ENCODE results near the gene DPP6. TPM values are rescaled to one million over a fixed set of nuclear protein-coding genes. Genes with fewer than 3 reads are reported as not detected.

DPP6 gene
- total RNA-seq, 1 experiment from 2014 or later, result not detected

- Histone ChIP-seq H3K27me3 (peaks cover 24% of the 10 kb centered on the region), H3K36me3 (no peaks in the 10 kb centered on the region), H3K9me3 (replicated peaks) (no peaks in the 10 kb centered on the region), H3K4me3 (no peak overlapping the region), H3K4me1 (no peaks in the 10 kb centered on the region), H3K27ac (no peak overlapping the region)
- DNase-seq, result no peak
Observed at GRCh38 chr7:154302380-154302779, 250.2 kb downstream of the DPP6 start.

DNA sequence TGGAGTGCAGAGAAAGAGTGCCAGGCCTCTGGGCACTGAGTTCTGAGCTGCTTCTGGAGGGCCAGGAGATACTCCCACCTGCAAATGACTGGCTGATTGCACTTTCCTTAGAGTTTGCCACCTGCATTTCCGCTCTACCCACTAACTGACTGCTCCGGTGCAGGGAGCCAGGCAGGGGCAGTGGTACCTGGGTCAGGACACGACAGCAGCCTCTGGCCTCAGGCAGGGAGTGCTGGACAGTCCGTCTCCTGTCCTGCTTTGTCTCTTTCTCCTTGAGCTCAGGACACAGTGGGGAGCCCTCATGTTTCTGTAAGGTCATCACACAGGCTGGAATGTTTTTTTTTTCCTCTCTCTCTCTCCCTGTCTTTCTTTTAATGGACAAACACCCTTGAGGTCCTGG, 252.0 kb downstream of the DPP6 start:
- Histone ChIP-seq H3K27me3 (peaks cover 33% of the 10 kb centered on the region), H3K9me3 (replicated peaks) (no peaks in the 10 kb centered on the region), H3K36me3 (no peaks in the 10 kb centered on the region), H3K4me3 (no peak overlapping the region), H3K4me1 (no peaks in the 10 kb centered on the region), H3K27ac (no peak overlapping the region)
- DNase-seq, result no peak

DNA sequence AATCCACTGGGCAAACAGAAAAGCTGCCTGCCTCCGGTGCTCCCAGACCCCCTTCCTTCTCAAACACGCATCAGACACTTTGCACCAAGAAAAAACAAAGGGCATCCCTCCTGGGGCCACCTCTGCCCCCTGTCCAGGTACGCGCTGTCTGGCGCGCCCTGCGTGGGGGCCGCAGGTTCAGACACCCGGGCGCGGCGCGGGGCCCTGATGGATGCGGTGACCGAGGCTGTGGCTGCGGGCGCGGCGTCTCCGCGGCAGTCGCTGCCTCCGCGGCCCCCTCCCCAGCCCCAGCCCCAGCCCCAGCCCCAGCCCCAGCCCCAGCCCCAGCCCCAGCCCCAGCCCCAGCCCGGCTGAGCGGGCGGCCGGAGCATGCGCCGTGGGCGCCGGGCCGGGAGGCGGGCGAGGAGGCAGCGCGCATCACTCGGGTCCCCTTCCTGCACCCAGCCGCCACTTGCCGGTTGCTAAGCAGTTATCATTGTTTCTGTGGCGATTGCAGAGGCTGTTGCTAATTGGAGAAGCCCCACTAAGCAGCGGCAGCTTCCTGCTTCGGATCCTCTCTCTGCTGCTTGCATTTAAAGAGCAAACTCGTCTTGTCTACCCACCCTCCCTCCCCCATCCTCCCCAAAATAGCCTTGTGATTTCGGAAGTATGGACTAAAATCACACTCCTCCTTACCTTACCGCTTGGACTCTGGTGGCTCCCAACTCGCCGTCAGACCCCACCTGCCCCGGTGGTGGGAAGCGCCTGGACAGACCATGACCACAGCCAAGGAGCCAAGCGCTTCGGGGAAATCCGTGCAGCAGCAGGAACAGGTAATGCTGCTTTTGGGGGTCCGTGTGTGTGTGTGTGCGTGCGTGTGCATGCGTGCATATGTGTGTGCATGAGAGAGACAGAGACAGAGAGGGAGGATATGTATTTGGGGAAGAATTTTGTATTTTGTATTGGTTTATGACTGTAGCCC, 252.8 kb downstream of the DPP6 start:
- Histone ChIP-seq H3K36me3 (no peaks in the 10 kb centered on the region), H3K27me3 (peaks cover 30% of the 10 kb centered on the region), H3K4me3 (no peak overlapping the region), H3K4me1 (no peaks in the 10 kb centered on the region), H3K9me3 (replicated peaks) (no peaks in the 10 kb centered on the region), H3K27ac (no peak overlapping the region)
- no peak for DNase-seq

GRCh38 chr7:154306036-154306435, 253.8 kb downstream of the DPP6 start:
- H3K36me3 ChIP-seq, result no peaks in the 10 kb centered on the region

DNA sequence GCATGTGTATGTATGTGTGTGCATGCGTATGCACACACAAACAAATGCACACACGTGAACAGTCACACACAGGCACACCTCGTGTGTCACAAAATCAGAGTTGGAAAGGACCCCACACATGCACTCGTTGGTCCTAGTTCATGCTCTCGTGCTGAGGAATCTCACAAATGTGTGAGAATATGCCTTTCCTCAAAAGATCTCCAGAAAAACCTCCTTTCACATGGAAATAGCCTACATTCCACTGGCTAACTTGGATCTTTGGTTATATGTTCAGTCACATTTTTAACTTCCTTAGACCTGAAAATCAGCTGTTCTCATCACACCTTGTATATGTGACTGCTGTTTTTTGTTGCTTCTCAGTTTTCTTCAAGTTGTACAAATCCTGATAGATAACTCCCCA, 256.7 kb downstream of the DPP6 start:
- H3K27ac ChIP-seq, result no peak overlapping the region
- H3K36me3 ChIP-seq, result no peaks in the 10 kb centered on the region
- DNase-seq, result no peak
- H3K9me3 ChIP-seq (replicated peaks), result no peaks in the 10 kb centered on the region
- H3K27me3 ChIP-seq, result peaks cover 21% of the 10 kb centered on the region
- no peak overlapping the region for H3K4me3 ChIP-seq
- H3K4me1 ChIP-seq, result no peaks in the 10 kb centered on the region

More at GRCh38 chr7:154306036-154306435, 253.8 kb downstream of the DPP6 start:
- Histone ChIP-seq H3K4me3 (no peak overlapping the region), H3K4me1 (no peaks in the 10 kb centered on the region), H3K9me3 (replicated peaks) (no peaks in the 10 kb centered on the region), H3K27me3 (peaks cover 30% of the 10 kb centered on the region), H3K27ac (no peak overlapping the region)
- DNase-seq, result no peak

DNA sequence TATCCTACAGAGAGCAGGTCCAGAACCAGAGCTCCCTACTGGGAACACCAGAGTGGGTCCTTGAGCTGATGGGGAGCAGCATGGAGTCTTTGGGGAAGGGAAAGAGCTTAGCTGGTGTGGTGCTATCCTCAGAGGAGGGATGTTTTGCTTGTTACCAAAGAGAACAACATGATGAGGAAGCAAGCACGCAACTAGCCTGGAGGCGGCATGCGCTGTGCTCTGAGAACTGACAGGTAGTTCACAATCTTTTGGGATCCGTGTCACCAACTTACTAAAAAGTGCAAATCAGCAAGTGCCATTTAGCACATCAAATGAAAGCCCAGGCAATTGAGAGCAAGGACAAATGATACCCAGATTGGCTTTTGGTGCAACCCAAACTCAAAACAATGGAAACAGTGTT, 257.9 kb downstream of the DPP6 start:
- H3K27me3 ChIP-seq, result peaks cover 21% of the 10 kb centered on the region
- H3K4me3 ChIP-seq, result no peak overlapping the region
- no peaks in the 10 kb centered on the region for H3K4me1 ChIP-seq
- H3K9me3 ChIP-seq (replicated peaks), result no peaks in the 10 kb centered on the region
- no peak overlapping the region for H3K27ac ChIP-seq
- H3K36me3 ChIP-seq, result no peaks in the 10 kb centered on the region
- DNase-seq, result no peak

- no peaks in the 10 kb centered on the region for H3K36me3 ChIP-seq
- DNase-seq, result no peak
- H3K27ac ChIP-seq, result no peak overlapping the region
- peaks cover 20% of the 10 kb centered on the region for H3K27me3 ChIP-seq
- no peak overlapping the region for H3K4me3 ChIP-seq
- H3K4me1 ChIP-seq, result no peaks in the 10 kb centered on the region
- no peaks in the 10 kb centered on the region for H3K9me3 ChIP-seq (replicated peaks)
Observed at GRCh38 chr7:154324196-154324595, 272.0 kb downstream of the DPP6 start.

- Histone ChIP-seq H3K4me1 (no peaks in the 10 kb centered on the region), H3K27me3 (peaks cover 21% of the 10 kb centered on the region), H3K27ac (no peak overlapping the region), H3K36me3 (no peaks in the 10 kb centered on the region), H3K9me3 (replicated peaks) (no peaks in the 10 kb centered on the region), H3K4me3 (no peak overlapping the region)
- no peak for DNase-seq
Observed at GRCh38 chr7:154326421-154326820, 274.2 kb downstream of the DPP6 start.

- H3K27me3 ChIP-seq, result peaks cover 20% of the 10 kb centered on the region
- H3K9me3 ChIP-seq (replicated peaks), result no peaks in the 10 kb centered on the region
- no peak overlapping the region for H3K4me3 ChIP-seq
- no peaks in the 10 kb centered on the region for H3K4me1 ChIP-seq
- no peak overlapping the region for H3K27ac ChIP-seq
- DNase-seq, result no peak
- no peaks in the 10 kb centered on the region for H3K36me3 ChIP-seq
Observed at GRCh38 chr7:154330318-154330717, 278.1 kb downstream of the DPP6 start.

GRCh38 chr7:154332811-154333580, 280.8 kb downstream of the DPP6 start:
- no peak overlapping the region for H3K4me3 ChIP-seq
- H3K27ac ChIP-seq, result no peak overlapping the region
- peaks cover 20% of the 10 kb centered on the region; the same call in 1 of the 2 replicates for H3K27me3 ChIP-seq
- H3K36me3 ChIP-seq, result no peaks in the 10 kb centered on the region
- DNase-seq, result no peak
- no peaks in the 10 kb centered on the region for H3K4me1 ChIP-seq
- no peaks in the 10 kb centered on the region for H3K9me3 ChIP-seq (replicated peaks)

- Histone ChIP-seq H3K4me1 (no peaks in the 10 kb centered on the region), H3K4me3 (no peak overlapping the region), H3K27me3 (peaks cover 25% of the 10 kb centered on the region), H3K36me3 (no peaks in the 10 kb centered on the region), H3K9me3 (replicated peaks) (no peaks in the 10 kb centered on the region), H3K27ac (no peak overlapping the region)
- DNase-seq, result no peak
Observed at GRCh38 chr7:154336295-154336694, 284.1 kb downstream of the DPP6 start.

DNA sequence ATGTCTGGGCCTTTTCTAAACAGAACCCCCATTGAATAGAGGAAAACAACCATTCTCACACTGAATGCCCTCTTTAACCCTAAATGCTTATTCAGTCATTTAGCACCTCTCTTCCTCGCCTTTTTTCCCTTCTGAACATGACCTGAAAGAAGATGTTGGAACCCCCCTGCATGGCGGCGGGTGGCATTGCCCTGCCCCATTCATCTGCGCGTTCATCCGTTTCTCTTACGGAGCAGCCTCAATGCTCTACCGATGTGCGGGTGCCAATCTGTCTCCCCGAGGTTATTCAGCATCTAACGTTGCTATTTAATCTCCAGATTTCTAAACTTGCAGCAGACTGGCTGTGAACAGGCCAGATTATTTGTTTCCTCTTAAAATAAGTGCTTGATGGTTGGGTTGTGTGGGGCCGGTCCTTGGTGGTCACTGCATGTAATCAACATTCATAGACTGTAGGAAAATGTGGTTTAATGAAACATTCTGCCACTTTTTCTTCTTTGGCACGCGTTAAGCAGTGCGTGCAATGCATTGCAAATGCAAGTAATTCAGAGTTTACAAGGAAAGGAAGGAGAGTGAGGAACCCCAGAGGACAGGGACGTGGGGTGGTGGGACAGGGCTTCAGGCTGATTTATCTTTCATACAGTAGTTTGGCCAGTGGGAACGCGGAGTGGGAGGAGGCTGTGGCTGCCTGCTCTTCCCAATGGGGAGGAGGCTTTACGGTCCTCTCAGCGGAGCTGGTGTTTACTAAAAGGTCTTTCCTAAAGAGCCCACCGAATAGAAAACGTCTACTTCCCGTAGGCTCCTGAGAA, 286.7 kb downstream of the DPP6 start:
- Histone ChIP-seq H3K9me3 (replicated peaks) (no peaks in the 10 kb centered on the region), H3K27ac (no peak overlapping the region)
- DNase-seq, result no peak

DNA sequence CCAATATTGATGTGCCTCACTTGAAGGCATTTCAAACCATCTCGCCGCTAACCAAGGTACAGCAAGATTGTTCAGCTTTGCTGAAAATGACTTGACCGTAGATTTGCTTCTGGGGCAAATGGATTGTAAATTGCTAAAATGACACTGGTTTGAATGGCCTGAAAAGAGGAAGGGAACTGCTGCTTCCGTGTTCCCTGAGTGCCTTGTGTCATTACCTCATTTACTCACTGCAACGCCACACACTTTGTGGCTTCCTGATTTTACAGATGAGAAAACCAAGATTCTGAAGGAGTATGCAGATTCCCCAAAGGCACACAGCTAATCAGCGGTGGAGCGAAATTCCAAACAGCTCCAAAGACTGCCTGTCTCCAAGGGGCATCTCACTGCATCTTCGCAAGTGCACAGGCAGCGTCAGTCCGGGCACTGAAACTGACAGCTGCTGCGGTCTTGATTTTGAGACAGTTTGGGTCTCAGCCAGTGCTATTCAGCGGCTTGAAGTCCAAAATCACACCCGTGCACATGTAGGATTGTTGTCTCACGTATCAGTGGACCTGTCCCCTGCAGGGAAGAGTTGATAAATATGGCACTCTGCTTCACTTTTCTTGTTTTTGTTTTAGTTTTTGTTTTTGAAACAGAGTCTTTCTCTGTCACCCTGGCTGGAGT, 290.9 kb downstream of the DPP6 start:
- Histone ChIP-seq H3K27ac (no peak overlapping the region), H3K9me3 (replicated peaks) (no peaks in the 10 kb centered on the region), H3K4me1 (no peaks in the 10 kb centered on the region), H3K36me3 (no peaks in the 10 kb centered on the region), H3K27me3 (peaks cover 16% of the 10 kb centered on the region), H3K4me3 (no peak overlapping the region)
- DNase-seq, result no peak

More for the DNA sequence above, 286.7 kb downstream of the DPP6 start:
- peaks cover 24% of the 10 kb centered on the region for H3K27me3 ChIP-seq
- H3K36me3 ChIP-seq, result no peaks in the 10 kb centered on the region
- H3K4me1 ChIP-seq, result no peaks in the 10 kb centered on the region
- no peak overlapping the region for H3K4me3 ChIP-seq

GRCh38 chr7:154343778-154344412, 291.7 kb downstream of the DPP6 start:
- Histone ChIP-seq H3K9me3 (replicated peaks) (no peaks in the 10 kb centered on the region), H3K36me3 (no peaks in the 10 kb centered on the region), H3K27ac (no peak overlapping the region), H3K27me3 (peaks cover 16% of the 10 kb centered on the region), H3K4me3 (no peak overlapping the region), H3K4me1 (no peaks in the 10 kb centered on the region)
- no peak for DNase-seq

Data from SJCRH30 (cell line).